WTC11 (cell line): ENCODE results near the gene GOLGA6C. TPM values are rescaled to one million over a fixed set of nuclear protein-coding genes. Genes with fewer than 3 reads are reported as not detected.

Experiments
- ATAC-seq: fragments of 200-7000 bp; cut with Tn5 transposase; 2 replicates; pipeline ENCODE4 v1.10.0; 2021; ENCODE audit warnings: mild to moderate bottlenecking, moderate library complexity
- CTCF ChIA-PET: fragments of 300-600 bp; sonication (Branson Sonifier 250); formaldehyde crosslinking; loops from one replicate; lab custom pipeline; 2021; ENCODE audit warnings: antibody characterized with exemption; lab: Charles Lee
- POLR2A ChIA-PET: fragments of 350-600 bp; sonication (Branson Sonifier 250); formaldehyde crosslinking; loops from one replicate; lab custom pipeline; 2021; ENCODE audit warnings: antibody characterized with exemption; lab: Charles Lee
- DNase-seq: peaks from one replicate; pipeline ENCODE4 v3.0.0; 2021; ENCODE audit warnings: low spot score
- H3K27ac Mint-ChIP-seq: 2 replicates; pipeline ENCODE4 v1.8.0; 2021; ENCODE audit warnings: mixed read lengths
- H3K27me3 Mint-ChIP-seq: 2 replicates; pipeline ENCODE4 v1.8.0; 2021; ENCODE audit warnings: low read depth, mild to moderate bottlenecking, moderate library complexity, mixed read lengths
- H3K36me3 Mint-ChIP-seq: 2 replicates; pipeline ENCODE4 v1.8.0; 2021; ENCODE audit warnings: mixed read lengths
- H3K4me1 Mint-ChIP-seq: 2 replicates; pipeline ENCODE4 v1.8.0; 2022; ENCODE audit warnings: mixed read lengths
- H3K4me3 Mint-ChIP-seq: 2 replicates; pipeline ENCODE4 v1.8.0; 2021; ENCODE audit warnings: mild to moderate bottlenecking, moderate library complexity, mixed read lengths
- H3K9me3 Mint-ChIP-seq: 2 replicates; pipeline ENCODE4 v1.8.0; 2021; ENCODE audit warnings: mixed read lengths
- ATF2 ChIP-seq: sonication (generic); formaldehyde crosslinking; IDR thresholded peaks from 2 replicates; pipeline ENCODE4 v1.8.1; 2022; ENCODE audit warnings: low read depth, missing genetic modification reagents, borderline replicate concordance
- E2F4 ChIP-seq: sonication (generic); formaldehyde crosslinking; IDR thresholded peaks from 2 replicates; pipeline ENCODE4 v1.8.1; 2022; ENCODE audit warnings: low read depth, mild to moderate bottlenecking, moderate library complexity, missing genetic modification reagents, borderline replicate concordance
- ESRRA ChIP-seq: sonication (generic); formaldehyde crosslinking; IDR thresholded peaks from 2 replicates; pipeline ENCODE4 v1.8.1; 2022; ENCODE audit warnings: mild to moderate bottlenecking, missing genetic modification reagents, borderline replicate concordance
- FOXJ3 ChIP-seq: sonication (generic); formaldehyde crosslinking; IDR thresholded peaks from 2 replicates; pipeline ENCODE4 v1.9.0; 2021; ENCODE audit warnings: missing genetic modification reagents, mild to moderate bottlenecking, borderline replicate concordance
- HMGA2 ChIP-seq: fragments of 250-450 bp; sonication (Bioruptor Pico); IDR thresholded peaks from 2 replicates; pipeline ENCODE4 v1.4.0; 2021; ENCODE audit warnings: mild to moderate bottlenecking, moderate library complexity
- IRF1 ChIP-seq: sonication (generic); formaldehyde crosslinking; IDR thresholded peaks from 2 replicates; pipeline ENCODE4 v1.8.0; 2023; ENCODE audit warnings: missing genetic modification reagents
- JUN ChIP-seq: sonication (generic); formaldehyde crosslinking; IDR thresholded peaks from 2 replicates; pipeline ENCODE4 v1.8.0; 2023; ENCODE audit warnings: mild to moderate bottlenecking, missing genetic modification reagents
- NFATC4 ChIP-seq: fragments of 250-450 bp; sonication (Bioruptor Pico); IDR thresholded peaks from 2 replicates; pipeline ENCODE4 v1.9.0; 2021; ENCODE audit warnings: mild to moderate bottlenecking
- NFYB ChIP-seq: sonication (generic); formaldehyde crosslinking; conservative IDR thresholded peaks from 2 replicates; pipeline ENCODE4 v1.8.0; 2022; ENCODE audit warnings: low read depth, missing genetic modification reagents
- NR2C2 ChIP-seq: sonication (generic); formaldehyde crosslinking; IDR thresholded peaks from 2 replicates; pipeline ENCODE4 v1.8.0; 2022; ENCODE audit warnings: mild to moderate bottlenecking, missing genetic modification reagents
- PRDM15 ChIP-seq: sonication (generic); formaldehyde crosslinking; IDR thresholded peaks from 2 replicates; pipeline ENCODE4 v1.8.0; 2022; ENCODE audit warnings: missing genetic modification reagents
- SOX15 ChIP-seq: fragments of 250-450 bp; sonication (Bioruptor Pico); IDR thresholded peaks from 2 replicates; pipeline ENCODE4 v1.9.0; 2021; ENCODE audit warnings: mild to moderate bottlenecking
- ZBTB21 ChIP-seq: sonication (generic); formaldehyde crosslinking; IDR thresholded peaks from 2 replicates; pipeline ENCODE4 v1.8.1; 2023; ENCODE audit warnings: mild to moderate bottlenecking, missing genetic modification reagents, borderline replicate concordance
- ZMAT4 ChIP-seq: fragments of 250-450 bp; sonication (Bioruptor Pico); IDR thresholded peaks from 2 replicates; pipeline ENCODE4 v1.9.0; 2021; ENCODE audit warnings: mild to moderate bottlenecking
- ZNF532 ChIP-seq: fragments of 250-450 bp; sonication (Bioruptor Pico); IDR thresholded peaks from 2 replicates; pipeline ENCODE4 v1.9.0; 2021; ENCODE audit warnings: mild to moderate bottlenecking, borderline replicate concordance
- total RNA-seq: library from RNA; stranded (reverse); gene quantifications from 3 replicates; pipeline ENCODE4 v1.2.3, GENCODE V29; 2021

Gene GOLGA6C
- total RNA-seq, 1 experiment from 2014 or later: 0.52 TPM

GRCh38 chr15:75232252-75232813, 25.8 kb upstream of the GOLGA6C start:
- ATAC-seq: no peak
- POLR2A ChIA-PET: no interaction called here
- Mint-ChIP-seq H3K4me3 (no peak overlapping the region), H3K4me1 (peaks cover 11% of the 10 kb centered on the region)
- TF ChIP-seq NFATC4 (no peak), ZBTB21 (no peak), ESRRA (CRISPR knock-in tag) (no peak), IRF1 (CRISPR knock-in tag) (no peak), ZMAT4 (CRISPR knock-in tag) (no peak), PRDM15 (CRISPR knock-in tag) (no peak), NFYB (CRISPR knock-in tag) (no peak), HMGA2 (CRISPR knock-in tag) (no peak), ATF2 (CRISPR knock-in tag) (no peak), NR2C2 (CRISPR knock-in tag) (no peak), JUN (no peak), E2F4 (no peak), FOXJ3 (CRISPR knock-in tag) (no peak), SOX15 (CRISPR knock-in tag) (no peak), ZNF532 (CRISPR knock-in tag) (no peak)
- TF ChIP-seq, all 79 proteins: peak for 0
- no peak for DNase-seq
- Mint-ChIP-seq H3K27ac (no peak overlapping the region), H3K9me3 (no peaks in the 10 kb centered on the region), H3K27me3 (peaks cover 22% of the 10 kb centered on the region), H3K36me3 (no peaks in the 10 kb centered on the region)
- CTCF ChIA-PET: no interaction called here
